Renal cortex interstitium (tissue), 11 donors: ENCODE results near the gene RNF217. TPM values are rescaled to one million over a fixed set of nuclear protein-coding genes. Genes with fewer than 3 reads are reported as not detected.

Experiments used
- DNase-seq, 11 donors: peaks; one replicate each; pipeline ENCODE4 v3.0.0-alpha.2; 2013; ENCODE audit warnings: low read depth in 9 of 11, low spot score in 4 of 11; ENCODE audit errors: extremely low read depth in 1 of 11
- polyA plus RNA-seq, 3 donors: library from polyadenylated mRNA; unstranded; fragments of 120-200 nt; gene quantifications; one replicate each; pipeline ENCODE4 v1.2.1, GENCODE V29; 2013; ENCODE audit not compliant: insufficient read length in 3 of 3

RNF217 gene
- polyA plus RNA-seq, 3 donors: 13.0 to 17.1 (median 14.1) TPM

GRCh38 chr6:125140808-125141207 lies 178.6 kb downstream of the RNF217 start:
- no peak for DNase-seq

Other genes with a start within 250 kb of the RNF217 start
- 100 to 1,000 TPM in 1 of 3 donors, 10 to 100 TPM in 2; 83.7 to 100 (median 91.4) TPM for gene TPD52L1, start 191.3 kb downstream of the RNF217 start, polyA plus RNA-seq